IMR-90 (cell line): ENCODE measurements around the gene STYXL1. TPM values are rescaled to one million over a fixed set of nuclear protein-coding genes. Genes with fewer than 3 reads are reported as not detected.
"Not testable (repeated sequence)": the region's sequence is repeated elsewhere in the genome, so short reads cannot be mapped to it uniquely, and the experiment has no call there.

ENCODE experiments used
- ATAC-seq: fragments of 200-7000 bp; cut with Tn5 transposase; 2 replicates; pipeline ENCODE4 v1.9.1; 2020; ENCODE audit warnings: low read depth, mild to moderate bottlenecking, moderate library complexity
- BruUV-seq: library from RNA; stranded (reverse); fragments of 400-500 nt; replicated peaks from 2 replicates; lab custom pipeline; 2021; lab: Mats Ljungman, UMichigan
- CTCF ChIA-PET: fragments of 300-600 bp; formaldehyde crosslinking; extraction: SDS; loops from one replicate; lab custom pipeline; 2021; ENCODE audit warnings: antibody characterized with exemption; lab: Yijun Ruan, JAX
- POLR2A ChIA-PET: fragments of 300-600 bp; sonication (Branson Sonifier 250); formaldehyde crosslinking; loops from one replicate; lab custom pipeline; 2022; ENCODE audit warnings: antibody characterized with exemption; ENCODE audit not compliant: unreplicated experiment; lab: Charles Lee
- DNase-seq: peaks from one replicate; pipeline ENCODE4 v3.0.0; 2013
- H2AFZ ChIP-seq: replicated peaks from 2 replicates; pipeline ENCODE3; 2013; ENCODE audit warnings: low read length, mild to moderate bottlenecking; ENCODE audit not compliant: poor library complexity
- H2AK5ac ChIP-seq: 2 replicates; pipeline ENCODE4 v1.6.1; 2013; ENCODE audit warnings: low read depth, low read length, inconsistent platforms
- H2AK9ac ChIP-seq: replicated peaks from 2 replicates; pipeline ENCODE3; 2013; ENCODE audit warnings: mild to moderate bottlenecking, low read depth, low read length, moderate library complexity; ENCODE audit not compliant: poor library complexity
- H2BK120ac ChIP-seq: 2 replicates; pipeline ENCODE4 v1.6.1; 2013; ENCODE audit warnings: low read depth, low read length, inconsistent platforms
- H2BK15ac ChIP-seq: 3 replicates; pipeline ENCODE4 v1.6.1; 2013; ENCODE audit warnings: low read depth, low read length, inconsistent platforms
- H2BK20ac ChIP-seq: 2 replicates; pipeline ENCODE4 v1.6.1; 2013; ENCODE audit warnings: low read depth, mild to moderate bottlenecking, inconsistent platforms, low read length, moderate library complexity
- H2BK5ac ChIP-seq: 2 replicates; pipeline ENCODE4 v1.6.1; 2013; ENCODE audit warnings: mild to moderate bottlenecking, low read depth, low read length, inconsistent platforms; ENCODE audit not compliant: poor library complexity, severe bottlenecking
- H3K14ac ChIP-seq: replicated peaks from 2 replicates; pipeline ENCODE4 v1.6.1; 2013; ENCODE audit warnings: low read depth, low read length, inconsistent platforms
- H3K18ac ChIP-seq: 2 replicates; pipeline ENCODE4 v1.6.1; 2013; ENCODE audit warnings: low read depth, low read length, control low read depth
- H3K23ac ChIP-seq: 2 replicates; pipeline ENCODE4 v1.6.1; 2013; ENCODE audit warnings: low read depth, low read length, inconsistent platforms
- H3K27ac ChIP-seq: 2 replicates; pipeline ENCODE4 v1.5.1; 2013; ENCODE audit warnings: mild to moderate bottlenecking, control low read depth, low read length; ENCODE audit not compliant: insufficient read depth
- H3K27me3 ChIP-seq: 2 replicates; pipeline ENCODE4 v1.6.1; 2013; ENCODE audit warnings: low read length; ENCODE audit not compliant: control insufficient read depth, insufficient read depth
- H3K36me3 ChIP-seq: 2 replicates; pipeline ENCODE4 v1.6.1; 2013; ENCODE audit warnings: low read length, mixed read lengths; ENCODE audit not compliant: control insufficient read depth, insufficient read depth
- H3K4ac ChIP-seq: 2 replicates; pipeline ENCODE4 v1.6.1; 2013; ENCODE audit warnings: low read depth, low read length, inconsistent platforms
- H3K4me1 ChIP-seq: 2 replicates; pipeline ENCODE4 v1.6.1; 2013; ENCODE audit warnings: low read length, mixed read lengths; ENCODE audit not compliant: control insufficient read depth, insufficient read depth
- H3K4me2 ChIP-seq: 2 replicates; pipeline ENCODE4 v1.6.1; 2013; ENCODE audit warnings: low read depth, mild to moderate bottlenecking, control low read depth, low read length, moderate library complexity
- H3K4me3 ChIP-seq: 2 replicates; pipeline ENCODE4 v1.5.1; 2013; ENCODE audit warnings: low read depth, mild to moderate bottlenecking, control low read depth, low read length, moderate library complexity; ENCODE audit not compliant: insufficient read depth
- H3K56ac ChIP-seq: 2 replicates; pipeline ENCODE4 v1.6.1; 2013; ENCODE audit warnings: low read length, inconsistent platforms; ENCODE audit not compliant: insufficient read depth; ENCODE audit errors: extremely low read depth
- H3K79me1 ChIP-seq, 2 experiments: 2 replicates each; pipeline ENCODE4 v1.6.1; 2013; ENCODE audit warnings: low read length in 2 of 2, inconsistent platforms in 1 of 2, low read depth in 1 of 2
- H3K9ac ChIP-seq: 2 replicates; pipeline ENCODE4 v1.6.1; 2013; ENCODE audit warnings: low read depth, low read length, control low read depth
- H3K9me1 ChIP-seq: 2 replicates; pipeline ENCODE4 v1.6.1; 2013; ENCODE audit warnings: low read length, inconsistent platforms; ENCODE audit not compliant: insufficient read depth
- H3K9me3 ChIP-seq: 2 replicates; pipeline ENCODE4 v1.6.1; 2013; ENCODE audit warnings: low read length; ENCODE audit not compliant: control insufficient read depth, insufficient read depth
- H4K20me1 ChIP-seq: 2 replicates; pipeline ENCODE4 v1.6.1; 2013; ENCODE audit warnings: low read length, inconsistent platforms; ENCODE audit not compliant: insufficient read depth
- H4K5ac ChIP-seq: 2 replicates; pipeline ENCODE4 v1.6.1; 2013; ENCODE audit warnings: mild to moderate bottlenecking, low read depth, low read length, control low read depth
- H4K8ac ChIP-seq, 2 experiments: 2 replicates each; pipeline ENCODE4 v1.6.1; 2013; ENCODE audit warnings: low read depth in 2 of 2, low read length in 2 of 2, control low read depth in 1 of 2, inconsistent platforms in 1 of 2
- H4K91ac ChIP-seq: 2 replicates; pipeline ENCODE4 v1.6.1; 2013; ENCODE audit warnings: low read depth, low read length, inconsistent platforms; ENCODE audit not compliant: insufficient read depth
- WGBS, 2 experiments: methylation state at CpG; one replicate each; pipeline versions ENCODE4 v1.1.5 to v1.1.7; 2013; ENCODE audit warnings: missing lambda C conversion rate in 2 of 2; ENCODE audit not compliant: insufficient read length in 1 of 2; ENCODE audit errors: extremely low coverage in 2 of 2; 5-methylcytosine and 5-hydroxymethylcytosine counted together
- dilution Hi-C: fragments of 300-500 bp; cut with HindIII; formaldehyde crosslinking; loops from one replicate; pipeline ENCODE4 v1.14.3; 2018; ENCODE audit warnings: low sequenced_read_pairs; ENCODE audit not compliant: unreplicated experiment
- in situ Hi-C: fragments of 300-500 bp; cut with MboI; formaldehyde crosslinking; loops from 3 replicates; pipeline ENCODE4 v1.14.3; 2019; ENCODE audit warnings: low sequenced_read_pairs, inconsistent platforms, mixed read lengths
- intact Hi-C: fragments of 100-400 bp; cut with micrococcal nuclease; formaldehyde crosslinking; loops from 2 replicates; pipeline ENCODE4 v1.10.0; 2022
- polyA plus RNA-seq, 3 experiments: library from polyadenylated mRNA; depleted of rRNA; stranded (reverse); fragments of >200 nt; gene quantifications; 2 replicates each; pipeline ENCODE4 v1.2.3, GENCODE V29; 2012; ENCODE audit warnings: low replicate concordance in 1 of 3
- total RNA-seq: library from RNA; depleted of rRNA; stranded (reverse); fragments of >200 nt; gene quantifications from 2 replicates; pipeline ENCODE4 v1.2.3, GENCODE V29; 2012

STYXL1 gene
- total and polyA plus RNA-seq, 2 of the 4 experiments (the other 2 are of a cell fraction), result 66.1 to 73.8 TPM

GRCh38 chr7:76029682-76030081, 18.1 kb downstream of the STYXL1 start:
- H2AFZ ChIP-seq, H3K23ac ChIP-seq, H3K9me3 ChIP-seq, H3K4me3 ChIP-seq, BruUV-seq, H3K27ac ChIP-seq, H3K4ac ChIP-seq, H3K9ac ChIP-seq, H3K27me3 ChIP-seq, H2AK9ac ChIP-seq, H3K4me1 ChIP-seq, H3K4me2 ChIP-seq, H3K56ac ChIP-seq, DNase-seq, ATAC-seq, H3K14ac ChIP-seq, H3K18ac ChIP-seq, intact Hi-C loops, H4K91ac ChIP-seq, H2BK15ac ChIP-seq, H4K20me1 ChIP-seq, H4K8ac ChIP-seq, dilution Hi-C loops, H2BK20ac ChIP-seq, H2AK5ac ChIP-seq, H2BK5ac ChIP-seq, H3K9me1 ChIP-seq, POLR2A ChIA-PET, H2BK120ac ChIP-seq, H4K5ac ChIP-seq: not testable (repeated sequence)
- H3K36me3 ChIP-seq, result peaks cover 14% of the 10 kb centered on the region
- CTCF ChIA-PET, result interaction anchor here (0.6 kb wide), 1 partner anchor 157 kb away, joined by 5 read pairs; no protein-coding TSS in a partner anchor
- in situ Hi-C loops, result loop anchor here (25.0 kb wide), 1 partner anchor 492 kb away; no protein-coding TSS in a partner anchor
- peaks cover 2 to 17% of the 10 kb centered on the region in 2 experiments; a peak in 2 of 4 replicates for H3K79me1 ChIP-seq
- WGBS, 2 experiments, result 100% methylated on average over 1 of the region's 7 CpGs; no CpG with 5 or more reads in 1 of the 2 experiments
